IMR-90 (cell line): Measurements from ENCODE around the gene UBAC1. TPM values are rescaled to one million over a fixed set of nuclear protein-coding genes. Genes with fewer than 3 reads are reported as not detected.

ENCODE experiments used
- ATAC-seq: fragments of 200-7000 bp; cut with Tn5 transposase; 2 replicates; pipeline ENCODE4 v1.9.1; 2020; ENCODE audit warnings: low read depth, mild to moderate bottlenecking, moderate library complexity
- BruUV-seq: library from RNA; stranded (reverse); fragments of 400-500 nt; replicated peaks from 2 replicates; lab custom pipeline; 2021; lab: Mats Ljungman, UMichigan
- CTCF ChIA-PET: fragments of 300-600 bp; formaldehyde crosslinking; extraction: SDS; loops from one replicate; lab custom pipeline; 2021; ENCODE audit warnings: antibody characterized with exemption; lab: Yijun Ruan, JAX
- POLR2A ChIA-PET: fragments of 300-600 bp; sonication (Branson Sonifier 250); formaldehyde crosslinking; loops from one replicate; lab custom pipeline; 2022; ENCODE audit warnings: antibody characterized with exemption; ENCODE audit not compliant: unreplicated experiment; lab: Charles Lee
- DNase-seq: peaks from one replicate; pipeline ENCODE4 v3.0.0; 2013
- H2AFZ ChIP-seq: replicated peaks from 2 replicates; pipeline ENCODE3; 2013; ENCODE audit warnings: low read length, mild to moderate bottlenecking; ENCODE audit not compliant: poor library complexity
- H2AK5ac ChIP-seq: 2 replicates; pipeline ENCODE4 v1.6.1; 2013; ENCODE audit warnings: low read depth, low read length, inconsistent platforms
- H2AK9ac ChIP-seq: replicated peaks from 2 replicates; pipeline ENCODE3; 2013; ENCODE audit warnings: mild to moderate bottlenecking, low read depth, low read length, moderate library complexity; ENCODE audit not compliant: poor library complexity
- H2BK120ac ChIP-seq: 2 replicates; pipeline ENCODE4 v1.6.1; 2013; ENCODE audit warnings: low read depth, low read length, inconsistent platforms
- H2BK15ac ChIP-seq: 3 replicates; pipeline ENCODE4 v1.6.1; 2013; ENCODE audit warnings: low read depth, low read length, inconsistent platforms
- H2BK20ac ChIP-seq: 2 replicates; pipeline ENCODE4 v1.6.1; 2013; ENCODE audit warnings: low read depth, mild to moderate bottlenecking, inconsistent platforms, low read length, moderate library complexity
- H2BK5ac ChIP-seq: 2 replicates; pipeline ENCODE4 v1.6.1; 2013; ENCODE audit warnings: mild to moderate bottlenecking, low read depth, low read length, inconsistent platforms; ENCODE audit not compliant: poor library complexity, severe bottlenecking
- H3K14ac ChIP-seq: replicated peaks from 2 replicates; pipeline ENCODE4 v1.6.1; 2013; ENCODE audit warnings: low read depth, low read length, inconsistent platforms
- H3K18ac ChIP-seq: 2 replicates; pipeline ENCODE4 v1.6.1; 2013; ENCODE audit warnings: low read depth, low read length, control low read depth
- H3K23ac ChIP-seq: 2 replicates; pipeline ENCODE4 v1.6.1; 2013; ENCODE audit warnings: low read depth, low read length, inconsistent platforms
- H3K27ac ChIP-seq: 2 replicates; pipeline ENCODE4 v1.5.1; 2013; ENCODE audit warnings: mild to moderate bottlenecking, control low read depth, low read length; ENCODE audit not compliant: insufficient read depth
- H3K27me3 ChIP-seq: 2 replicates; pipeline ENCODE4 v1.6.1; 2013; ENCODE audit warnings: low read length; ENCODE audit not compliant: control insufficient read depth, insufficient read depth
- H3K36me3 ChIP-seq: 2 replicates; pipeline ENCODE4 v1.6.1; 2013; ENCODE audit warnings: low read length, mixed read lengths; ENCODE audit not compliant: control insufficient read depth, insufficient read depth
- H3K4ac ChIP-seq: 2 replicates; pipeline ENCODE4 v1.6.1; 2013; ENCODE audit warnings: low read depth, low read length, inconsistent platforms
- H3K4me1 ChIP-seq: 2 replicates; pipeline ENCODE4 v1.6.1; 2013; ENCODE audit warnings: low read length, mixed read lengths; ENCODE audit not compliant: control insufficient read depth, insufficient read depth
- H3K4me2 ChIP-seq: 2 replicates; pipeline ENCODE4 v1.6.1; 2013; ENCODE audit warnings: low read depth, mild to moderate bottlenecking, control low read depth, low read length, moderate library complexity
- H3K4me3 ChIP-seq: 2 replicates; pipeline ENCODE4 v1.5.1; 2013; ENCODE audit warnings: low read depth, mild to moderate bottlenecking, control low read depth, low read length, moderate library complexity; ENCODE audit not compliant: insufficient read depth
- H3K56ac ChIP-seq: 2 replicates; pipeline ENCODE4 v1.6.1; 2013; ENCODE audit warnings: low read length, inconsistent platforms; ENCODE audit not compliant: insufficient read depth; ENCODE audit errors: extremely low read depth
- H3K79me1 ChIP-seq, 2 experiments: 2 replicates each; pipeline ENCODE4 v1.6.1; 2013; ENCODE audit warnings: low read length in 2 of 2, inconsistent platforms in 1 of 2, low read depth in 1 of 2
- H3K9ac ChIP-seq: 2 replicates; pipeline ENCODE4 v1.6.1; 2013; ENCODE audit warnings: low read depth, low read length, control low read depth
- H3K9me1 ChIP-seq: 2 replicates; pipeline ENCODE4 v1.6.1; 2013; ENCODE audit warnings: low read length, inconsistent platforms; ENCODE audit not compliant: insufficient read depth
- H3K9me3 ChIP-seq: 2 replicates; pipeline ENCODE4 v1.6.1; 2013; ENCODE audit warnings: low read length; ENCODE audit not compliant: control insufficient read depth, insufficient read depth
- H4K20me1 ChIP-seq: 2 replicates; pipeline ENCODE4 v1.6.1; 2013; ENCODE audit warnings: low read length, inconsistent platforms; ENCODE audit not compliant: insufficient read depth
- H4K5ac ChIP-seq: 2 replicates; pipeline ENCODE4 v1.6.1; 2013; ENCODE audit warnings: mild to moderate bottlenecking, low read depth, low read length, control low read depth
- H4K8ac ChIP-seq, 2 experiments: 2 replicates each; pipeline ENCODE4 v1.6.1; 2013; ENCODE audit warnings: low read depth in 2 of 2, low read length in 2 of 2, control low read depth in 1 of 2, inconsistent platforms in 1 of 2
- H4K91ac ChIP-seq: 2 replicates; pipeline ENCODE4 v1.6.1; 2013; ENCODE audit warnings: low read depth, low read length, inconsistent platforms; ENCODE audit not compliant: insufficient read depth
- FOS ChIP-seq: fragments of 150-350 bp; IDR thresholded peaks from 2 replicates; pipeline ENCODE4 v1.6.1; 2016; ENCODE audit warnings: low read depth, low read length
- MXI1 ChIP-seq: IDR thresholded peaks from 2 replicates; pipeline ENCODE4 v1.6.1; 2012; ENCODE audit warnings: low read depth, mild to moderate bottlenecking, low read length, moderate library complexity, borderline replicate concordance
- POLR2A ChIP-seq: IDR thresholded peaks from 2 replicates; pipeline ENCODE4 v1.6.1; 2012; ENCODE audit warnings: mild to moderate bottlenecking, low read depth, low read length
- WGBS, 2 experiments: methylation state at CpG; one replicate each; pipeline versions ENCODE4 v1.1.5 to v1.1.7; 2013; ENCODE audit warnings: missing lambda C conversion rate in 2 of 2; ENCODE audit not compliant: insufficient read length in 1 of 2; ENCODE audit errors: extremely low coverage in 2 of 2; 5-methylcytosine and 5-hydroxymethylcytosine counted together
- dilution Hi-C: fragments of 300-500 bp; cut with HindIII; formaldehyde crosslinking; loops from one replicate; pipeline ENCODE4 v1.14.3; 2018; ENCODE audit warnings: low sequenced_read_pairs; ENCODE audit not compliant: unreplicated experiment
- in situ Hi-C: fragments of 300-500 bp; cut with MboI; formaldehyde crosslinking; loops from 3 replicates; pipeline ENCODE4 v1.14.3; 2019; ENCODE audit warnings: low sequenced_read_pairs, inconsistent platforms, mixed read lengths
- intact Hi-C: fragments of 100-400 bp; cut with micrococcal nuclease; formaldehyde crosslinking; loops from 2 replicates; pipeline ENCODE4 v1.10.0; 2022
- polyA plus RNA-seq, 3 experiments: library from polyadenylated mRNA; depleted of rRNA; stranded (reverse); fragments of >200 nt; gene quantifications; 2 replicates each; pipeline ENCODE4 v1.2.3, GENCODE V29; 2012; ENCODE audit warnings: low replicate concordance in 1 of 3
- total RNA-seq: library from RNA; depleted of rRNA; stranded (reverse); fragments of >200 nt; gene quantifications from 2 replicates; pipeline ENCODE4 v1.2.3, GENCODE V29; 2012

Gene UBAC1
- total and polyA plus RNA-seq, 2 of the 4 experiments (the other 2 are of a cell fraction), result 25.3 to 33.9 TPM

- Histone ChIP-seq H2BK120ac (no peak overlapping the region), H2AK9ac (no peak overlapping the region), H3K9me3 (no peaks in the 10 kb centered on the region), H3K9ac (no peak overlapping the region), H4K91ac (no peak overlapping the region), H3K23ac (no peak overlapping the region), H2BK5ac (no peak overlapping the region), H4K20me1 (peaks cover 8% of the 10 kb centered on the region), H3K56ac (no peak overlapping the region), H3K4ac (no peak overlapping the region), H2BK20ac (no peak overlapping the region), H3K27me3 (no peaks in the 10 kb centered on the region), H3K4me2 (no peak overlapping the region), H3K4me3 (no peak overlapping the region), H4K8ac (no peak overlapping the region), H4K5ac (no peak overlapping the region), H3K14ac (no peak overlapping the region), H2AK5ac (no peak overlapping the region), H3K4me1 (no peaks in the 10 kb centered on the region), H3K18ac (no peak overlapping the region), H3K27ac (no peak overlapping the region), H3K79me1 (peaks cover 0 to 8% of the 10 kb centered on the region in 2 experiments; a peak in 1 of 4 replicates), H2AFZ (no peak overlapping the region), H3K9me1 (peaks cover 8% of the 10 kb centered on the region; the same call in 1 of the 2 replicates), H3K36me3 (peaks cover 17% of the 10 kb centered on the region), H2BK15ac (no peak overlapping the region)
- in situ Hi-C loops, result loop anchor here (25.0 kb wide), 1 partner anchor 315 kb away; a partner anchor contains a TSS
- ChIA-PET CTCF (no interaction called here), POLR2A (no interaction called here)
- 93% methylated on average over 16 of the region's 25 CpGs; no CpG with 5 or more reads in 1 of the 2 experiments for WGBS, 2 experiments
- dilution Hi-C loops, result no loop called here
- DNase-seq (no peak), ATAC-seq (no peak; the same call in 1 of the 2 replicates)
- no peak for TF ChIP-seq FOS
- no peak for TF ChIP-seq POLR2A
- no peak for TF ChIP-seq MXI1
- intact Hi-C loops, result no loop called here
- BruUV-seq, result no TSS peak
Measured at GRCh38 chr9:135927195-135928013, 33.8 kb downstream of the UBAC1 start.
